HG03045 (cell line): ENCODE results near the gene RNF31.

Experiments used
- ATAC-seq: cut with Tn5 transposase; IDR thresholded peaks from one replicate; pipeline ENCODE4 v1.9.1; 2021; ENCODE audit warnings: mild to moderate bottlenecking, moderate library complexity; ENCODE audit not compliant: unreplicated experiment

The RNF31 gene

GRCh38 chr14:24137529-24138395 is 9.5 kb upstream of the RNF31 start:
- ATAC-seq, result no peak

GRCh38 chr14:24138396-24139271 is 8.7 kb upstream of the RNF31 start:
- no peak for ATAC-seq

GRCh38 chr14:24139272-24139934 is 7.9 kb upstream of the RNF31 start:
- no peak for ATAC-seq

- ATAC-seq, result peak; percentile 86
Observed at GRCh38 chr14:24141097-24141880, 6.0 kb upstream of the RNF31 start, which contains the start of gene EMC9. TSS of gene EMC9 (minus strand) at chr14:24141591. CDS start at chr14:24141304, 287 bp downstream.

GRCh38 chr14:24143511-24143910 is 3.8 kb upstream of the RNF31 start:
- ATAC-seq, result no peak

GRCh38 chr14:24144451-24144850 is 2.8 kb upstream of the RNF31 start:
- no peak for ATAC-seq

- ATAC-seq, result no peak
Observed at GRCh38 chr14:24145219-24145618, 2.1 kb upstream of the RNF31 start.

GRCh38 chr14:24145690-24146452 is 1.4 kb upstream of the RNF31 start:
- no peak for ATAC-seq

GRCh38 chr14:24146453-24146977 is 783 bp upstream of the RNF31 start, which contains the start of gene PSME2:
TSS of gene PSME2 (minus strand) at chr14:24146610. CDS start at chr14:24146581, 29 bp downstream.
- ATAC-seq, result peak; percentile 66

GRCh38 chr14:24147761-24148428 is 597 bp downstream of the RNF31 start:
- ATAC-seq, result peak; percentile 3

GRCh38 chr14:24149302-24149969 is 2.1 kb downstream of the RNF31 start:
- no peak for ATAC-seq

GRCh38 chr14:24150061-24150460 is 2.8 kb downstream of the RNF31 start:
- ATAC-seq, result no peak

GRCh38 chr14:24150567-24150966 is 3.3 kb downstream of the RNF31 start:
- ATAC-seq, result no peak

- ATAC-seq, result no peak
Observed at GRCh38 chr14:24150993-24151392, 3.7 kb downstream of the RNF31 start.

- ATAC-seq, result no peak
Observed at GRCh38 chr14:24151404-24152080, 4.2 kb downstream of the RNF31 start.

- ATAC-seq, result no peak
Observed at GRCh38 chr14:24155100-24155499, 7.8 kb downstream of the RNF31 start.

- no peak for ATAC-seq
Observed at GRCh38 chr14:24156840-24157239, 9.5 kb downstream of the RNF31 start.

- no peak for ATAC-seq
Observed at GRCh38 chr14:24157331-24157730, 10.0 kb downstream of the RNF31 start.
